Peyer's patch (tissue), 4 donors: ENCODE results near the gene ENOX2. TPM values are rescaled to one million over a fixed set of nuclear protein-coding genes. Genes with fewer than 3 reads are reported as not detected.

Source experiments
- DNase-seq, 3 donors: peaks; one replicate each; pipeline ENCODE4 v3.0.0-alpha.2; 2017 to 2019
- H3K27ac ChIP-seq, 4 donors: fragments of 200-600 bp; sonication (generic); one replicate each; pipeline ENCODE4 v1.5.1; 2016 to 2019
- H3K27me3 ChIP-seq, 2 donors: fragments of 200-600 bp; sonication (generic); one replicate each; pipeline ENCODE4 v1.5.1; 2019
- H3K36me3 ChIP-seq, 3 donors: fragments of 200-600 bp; sonication (generic); one replicate each; pipeline ENCODE4 v1.5.1; 2016 to 2019
- H3K4me1 ChIP-seq, 4 donors: fragments of 200-600 bp; sonication (generic); one replicate each; pipeline ENCODE4 v1.5.1; 2016 to 2019
- H3K4me3 ChIP-seq, 4 donors: fragments of 200-600 bp; sonication (generic); 1 replicate in 3 of 4; 2 replicates in 1 of 4; pipeline ENCODE4 v1.5.1; 2016 to 2019; ENCODE audit warnings: mild to moderate bottlenecking in 1 of 4
- H3K9me3 ChIP-seq, 4 donors: fragments of 200-600 bp; sonication (generic); one replicate each; pipeline ENCODE4 v1.5.1; 2016 to 2019; ENCODE audit warnings: mild to moderate bottlenecking in 1 of 4
- POLR2A ChIP-seq, 2 donors: fragments of 450-650 bp; IDR thresholded peaks; one replicate each; pipeline ENCODE4 v1.5.1; 2017; ENCODE audit warnings: antibody characterized with exemption in 2 of 2, mild to moderate bottlenecking in 2 of 2, moderate library complexity in 2 of 2
- total RNA-seq, 4 donors: library from RNA; depleted of rRNA; stranded (reverse); fragments of >200 nt; gene quantifications; one replicate each; pipeline ENCODE4 v1.1.0, GENCODE V29; 2016
- TF ChIP-seq, protein P1 (sequence below), 6 experiments: fragments of 450-650 bp in 4 of 6; fragments of 200-600 bp in 2 of 6; sonication (generic) in 1 of 6; IDR thresholded peaks; one replicate each; pipeline ENCODE4 v1.5.1; 2017 to 2019; ENCODE audit warnings: antibody characterized with exemption in 6 of 6, mild to moderate bottlenecking in 3 of 6, moderate library complexity in 1 of 6

Gene ENOX2
- total RNA-seq, 4 donors from 2014 or later = 4.7 to 12.4 (median 9.8) TPM

DNA sequence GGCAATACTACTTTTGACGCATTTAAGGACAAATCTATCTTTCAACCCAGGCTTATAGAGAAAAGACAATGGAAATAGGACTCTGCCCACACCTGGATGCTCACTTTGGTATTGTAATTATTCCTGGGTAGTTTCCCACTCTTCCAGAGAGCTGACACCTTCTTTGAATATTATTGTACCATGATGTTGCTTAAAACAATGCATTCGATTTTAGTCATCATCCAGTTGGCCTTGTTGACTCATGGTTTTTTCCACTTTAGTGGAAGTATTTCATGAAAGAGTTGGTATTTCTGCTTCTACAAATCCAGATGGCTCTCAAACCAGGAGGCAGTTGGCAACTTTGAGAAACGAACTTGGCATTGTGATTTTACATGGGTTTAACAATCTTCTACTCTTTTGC lies 124.2 kb downstream of the ENOX2 start:
- Histone ChIP-seq H3K4me1 (no peaks in the 10 kb centered on the region), H3K9me3 (no peaks in the 10 kb centered on the region), H3K36me3 (no peaks in the 10 kb centered on the region), H3K4me3 (no peak overlapping the region), H3K27me3 (no peaks in the 10 kb centered on the region), H3K27ac (no peak overlapping the region)
- TF ChIP-seq POLR2A (IDR thresholded peaks at IDR 0.05) = no peak
- TF ChIP-seq, protein P1, sequence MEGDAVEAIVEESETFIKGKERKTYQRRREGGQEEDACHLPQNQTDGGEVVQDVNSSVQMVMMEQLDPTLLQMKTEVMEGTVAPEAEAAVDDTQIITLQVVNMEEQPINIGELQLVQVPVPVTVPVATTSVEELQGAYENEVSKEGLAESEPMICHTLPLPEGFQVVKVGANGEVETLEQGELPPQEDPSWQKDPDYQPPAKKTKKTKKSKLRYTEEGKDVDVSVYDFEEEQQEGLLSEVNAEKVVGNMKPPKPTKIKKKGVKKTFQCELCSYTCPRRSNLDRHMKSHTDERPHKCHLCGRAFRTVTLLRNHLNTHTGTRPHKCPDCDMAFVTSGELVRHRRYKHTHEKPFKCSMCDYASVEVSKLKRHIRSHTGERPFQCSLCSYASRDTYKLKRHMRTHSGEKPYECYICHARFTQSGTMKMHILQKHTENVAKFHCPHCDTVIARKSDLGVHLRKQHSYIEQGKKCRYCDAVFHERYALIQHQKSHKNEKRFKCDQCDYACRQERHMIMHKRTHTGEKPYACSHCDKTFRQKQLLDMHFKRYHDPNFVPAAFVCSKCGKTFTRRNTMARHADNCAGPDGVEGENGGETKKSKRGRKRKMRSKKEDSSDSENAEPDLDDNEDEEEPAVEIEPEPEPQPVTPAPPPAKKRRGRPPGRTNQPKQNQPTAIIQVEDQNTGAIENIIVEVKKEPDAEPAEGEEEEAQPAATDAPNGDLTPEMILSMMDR (IDR thresholded peaks at IDR 0.05) = no peak
- DNase-seq = no peak

DNA sequence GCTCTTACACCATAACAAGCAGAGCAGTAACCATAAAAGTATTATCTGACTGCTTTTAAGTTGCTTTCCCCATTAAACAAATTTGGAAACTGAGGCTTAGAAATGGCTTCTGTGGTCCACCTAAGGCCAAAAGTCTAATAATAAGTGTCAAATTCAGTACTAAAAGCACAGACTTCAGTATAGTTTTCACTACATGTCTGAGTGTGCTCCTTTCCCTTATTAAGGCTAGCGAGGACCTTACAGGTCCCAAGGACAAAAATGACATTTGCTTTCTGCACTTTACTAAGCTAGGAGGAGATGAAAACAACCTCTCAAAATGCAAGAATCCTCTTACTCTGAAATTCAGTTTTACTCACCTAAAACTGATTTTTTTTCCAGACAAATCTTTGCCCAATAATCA lies 127.2 kb downstream of the ENOX2 start:
- Histone ChIP-seq H3K9me3 (no peaks in the 10 kb centered on the region), H3K36me3 (no peaks in the 10 kb centered on the region), H3K4me3 (no peak overlapping the region), H3K27ac (no peak overlapping the region), H3K4me1 (no peaks in the 10 kb centered on the region), H3K27me3 (no peaks in the 10 kb centered on the region)
- TF ChIP-seq, protein P1 (IDR thresholded peaks at IDR 0.05) = no peak
- TF ChIP-seq POLR2A (IDR thresholded peaks at IDR 0.05) = no peak
- DNase-seq = no peak

DNA sequence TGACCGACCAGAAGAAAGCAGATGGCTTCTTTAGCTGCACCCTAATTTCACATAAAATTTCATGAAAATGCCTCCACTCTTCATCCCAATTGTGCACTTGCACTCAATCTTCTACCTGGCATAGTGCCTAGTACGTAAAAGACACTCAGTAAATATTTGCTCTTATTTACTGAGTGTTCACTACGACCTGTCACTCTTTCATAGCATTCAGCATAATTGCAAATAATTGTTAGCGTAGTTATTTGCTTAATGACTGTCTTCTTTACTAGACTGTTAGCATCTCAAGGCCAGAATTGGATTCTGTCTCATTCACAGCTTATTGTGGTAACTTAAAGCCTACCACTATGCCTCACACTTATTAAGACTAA lies 130.2 kb downstream of the ENOX2 start:
- Histone ChIP-seq H3K9me3 (no peaks in the 10 kb centered on the region), H3K4me3 (no peak overlapping the region), H3K36me3 (no peaks in the 10 kb centered on the region), H3K4me1 (no peaks in the 10 kb centered on the region), H3K27me3 (no peaks in the 10 kb centered on the region), H3K27ac (no peak overlapping the region)
- TF ChIP-seq POLR2A (IDR thresholded peaks at IDR 0.05) = no peak
- TF ChIP-seq, protein P1 (IDR thresholded peaks at IDR 0.05) = no peak
- no peak for DNase-seq

DNA sequence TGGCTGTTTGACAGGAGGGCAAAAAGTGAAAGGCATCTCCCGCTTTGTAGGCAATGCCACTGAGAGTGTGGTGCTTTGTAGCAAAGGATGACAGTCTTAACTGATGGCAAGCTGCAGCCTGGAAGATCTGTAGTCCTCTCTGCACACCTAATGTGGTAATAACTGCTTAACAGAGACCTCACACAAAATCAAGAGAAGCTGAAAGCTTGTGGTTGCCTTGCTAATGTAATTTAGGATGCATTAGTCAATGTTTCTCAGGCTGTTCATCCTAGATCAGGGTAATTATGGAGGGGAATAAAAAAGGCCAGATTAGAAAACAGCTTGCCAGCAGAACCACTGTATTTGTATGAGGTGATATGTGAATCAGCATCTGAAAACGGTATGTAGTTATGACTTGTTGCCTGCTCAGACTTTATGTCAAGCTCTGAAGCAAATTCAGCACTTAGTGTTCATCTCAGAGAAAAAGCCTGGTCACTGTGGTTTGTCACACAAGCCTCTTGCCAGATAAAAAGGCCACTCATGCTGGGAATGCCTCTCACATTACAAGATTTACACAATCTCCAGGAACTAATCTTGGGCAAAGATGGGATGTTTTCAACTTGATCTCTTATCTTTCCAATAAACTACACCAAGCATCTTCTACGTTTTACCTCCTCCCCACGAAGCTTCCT lies 130.8 kb downstream of the ENOX2 start:
- H3K9me3 ChIP-seq = no peaks in the 10 kb centered on the region
- no peaks in the 10 kb centered on the region for H3K4me1 ChIP-seq
- H3K27ac ChIP-seq = no peak overlapping the region
- H3K36me3 ChIP-seq = no peaks in the 10 kb centered on the region
- TF ChIP-seq, protein P1 (IDR thresholded peaks at IDR 0.05) = no peak
- no peak for TF ChIP-seq POLR2A (IDR thresholded peaks at IDR 0.05)
- H3K4me3 ChIP-seq = no peak overlapping the region
- no peaks in the 10 kb centered on the region for H3K27me3 ChIP-seq
- DNase-seq = no peak

DNA sequence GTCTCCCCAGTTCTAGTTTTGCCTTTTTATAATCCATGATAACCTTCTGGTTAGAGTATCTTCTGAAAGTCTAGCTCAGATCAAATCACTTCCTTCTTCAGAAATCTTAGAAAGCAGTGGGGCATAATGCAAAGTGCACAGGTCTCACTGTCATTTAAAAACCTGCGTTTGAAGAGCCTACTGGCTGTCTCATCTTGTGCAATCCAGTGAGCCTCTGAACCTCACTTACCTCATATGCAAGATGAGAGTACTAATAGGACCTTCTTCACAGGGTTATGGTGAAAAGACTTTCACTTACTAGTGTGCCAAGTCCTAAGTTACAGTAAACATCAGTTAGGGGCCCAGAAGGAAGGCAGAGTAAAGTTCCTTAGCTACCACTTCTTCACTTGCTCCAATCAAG lies 131.4 kb downstream of the ENOX2 start:
- H3K4me1 ChIP-seq = no peaks in the 10 kb centered on the region
- H3K36me3 ChIP-seq = no peaks in the 10 kb centered on the region
- H3K9me3 ChIP-seq = no peaks in the 10 kb centered on the region
- DNase-seq = no peak
- no peak for TF ChIP-seq POLR2A (IDR thresholded peaks at IDR 0.05)
- TF ChIP-seq, protein P1 (IDR thresholded peaks at IDR 0.05) = no peak
- H3K27ac ChIP-seq = no peak overlapping the region
- H3K4me3 ChIP-seq = no peak overlapping the region
- no peaks in the 10 kb centered on the region for H3K27me3 ChIP-seq

DNA sequence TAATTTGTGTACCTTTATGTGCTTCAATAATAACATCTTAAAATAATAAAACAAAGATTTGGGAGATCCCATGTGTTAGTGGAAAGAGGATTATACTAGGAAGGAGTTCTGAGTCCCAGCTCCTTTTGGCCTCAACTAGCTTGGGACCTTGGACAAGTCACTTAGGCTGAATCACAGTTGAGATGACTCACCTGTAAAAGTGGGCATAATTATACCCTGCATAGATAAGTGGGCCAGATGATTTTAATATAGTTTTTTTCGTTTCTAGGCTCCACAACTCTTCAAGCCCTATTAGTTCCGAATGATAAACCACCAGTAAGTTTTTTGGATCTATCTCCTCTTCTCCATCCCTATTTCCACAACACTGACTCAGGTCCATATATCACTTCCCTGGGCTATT lies 131.8 kb downstream of the ENOX2 start:
- H3K4me1 ChIP-seq = no peaks in the 10 kb centered on the region
- H3K27me3 ChIP-seq = no peaks in the 10 kb centered on the region
- DNase-seq = no peak
- no peak overlapping the region for H3K27ac ChIP-seq
- no peaks in the 10 kb centered on the region for H3K9me3 ChIP-seq
- H3K4me3 ChIP-seq = no peak overlapping the region
- H3K36me3 ChIP-seq = no peaks in the 10 kb centered on the region
- TF ChIP-seq POLR2A (IDR thresholded peaks at IDR 0.05) = no peak
- TF ChIP-seq, protein P1 (IDR thresholded peaks at IDR 0.05) = no peak
